ENCODE results near the gene C9orf40. TPM values are rescaled to one million over a fixed set of nuclear protein-coding genes. Genes with fewer than 3 reads are reported as not detected.
A peak's percentile ranks its signal among the peaks of the same experiment; 100 is the strongest.

Gene C9orf40
- total RNA-seq, 1 experiment from 2014 or later = 12.8 TPM

- no peak overlapping the region for H3K27ac ChIP-seq (ENCODE audit: low read depth, low read length)
- intact Hi-C loops (cut with micrococcal nuclease) = no loop called here
- H3K36me3 ChIP-seq (ENCODE audit: control insufficient read depth in 1 of 2, insufficient read depth in 2 of 2, low read length in 2 of 2) = no peaks in the 10 kb centered on the region
- TF ChIP-seq TCF7L2 (IDR thresholded peaks at IDR 0.05; ENCODE audit: borderline replicate concordance, extremely low read depth, insufficient read depth, insufficient read length) = no peak
- TF ChIP-seq POLR2A (IDR thresholded peaks at IDR 0.05; ENCODE audit: borderline replicate concordance, extremely low read depth, insufficient read depth, insufficient read length) = no peak
- TF ChIP-seq SRF (IDR thresholded peaks at IDR 0.05; ENCODE audit: low read depth) = no peak
- no peak for TF ChIP-seq ATF3 (IDR thresholded peaks at IDR 0.05)
- no peak for TF ChIP-seq FOSL1 (IDR thresholded peaks at IDR 0.05; ENCODE audit: low read depth)
- H3K79me2 ChIP-seq (ENCODE audit: insufficient read depth, low read length) = no peaks in the 10 kb centered on the region
- peak overlapping the region; percentile 22 for H2AFZ ChIP-seq (ENCODE audit: low read depth, low read length, poor library complexity, severe bottlenecking)
- H3K27me3 ChIP-seq (ENCODE audit: insufficient read depth, low read length) = no peaks in the 10 kb centered on the region
- no peaks in the 10 kb centered on the region for H3K9me3 ChIP-seq (ENCODE audit: control insufficient read depth in 1 of 2, insufficient read depth in 1 of 2, low read depth in 1 of 2, low read length in 2 of 2)
- H3K9ac ChIP-seq (ENCODE audit: low read length) = no peak overlapping the region
- 0 out of 2 replicates have a peak, but pooled peaks cover 4% of the 10 kb centered on the region for H3K9me2 ChIP-seq (ENCODE audit: insufficient read depth)
- ChIA-PET CTCF (no interaction called here), RAD21 (ENCODE audit: low non-redundant PET in 1 of 2, low total read pairs in 2 of 2, uncharacterized antibody in 2 of 2, unreplicated experiment in 2 of 2) (no interaction called here), POLR2A (no interaction called here)
- no TSS peak for BruUV-seq (replicated peaks)
- H4K20me1 ChIP-seq (ENCODE audit: insufficient read depth) = no peaks in the 10 kb centered on the region
- H3K4me3 ChIP-seq (replicated peaks in 1 of 2; ENCODE audit: low read depth in 1 of 2, low read length in 2 of 2) = no peak overlapping the region
- no peak for DNase-seq (ENCODE audit: low read depth, low spot score)
- no peak for ATAC-seq
- H3K4me1 ChIP-seq (ENCODE audit: control insufficient read depth in 1 of 2, insufficient read depth in 2 of 2, low read length in 2 of 2) = no peaks in the 10 kb centered on the region
- no peak overlapping the region for H3K4me2 ChIP-seq (ENCODE audit: low read length)
These were observed 31.6 kb downstream of the C9orf40 start for GRCh38 chr9:74920944-74921626.

GRCh38 chr9:74910036-74910435, 42.7 kb downstream of the C9orf40 start:
- Histone ChIP-seq H3K9ac (ENCODE audit: low read length) (no peak overlapping the region), H3K27ac (ENCODE audit: low read depth, low read length) (no peak overlapping the region), H3K9me2 (ENCODE audit: insufficient read depth) (no peaks in the 10 kb centered on the region), H4K20me1 (ENCODE audit: insufficient read depth) (no peaks in the 10 kb centered on the region), H2AFZ (ENCODE audit: low read depth, low read length, poor library complexity, severe bottlenecking) (no peak overlapping the region), H3K9me3 (ENCODE audit: control insufficient read depth in 1 of 2, insufficient read depth in 1 of 2, low read depth in 1 of 2, low read length in 2 of 2) (no peaks in the 10 kb centered on the region), H3K4me2 (ENCODE audit: low read length) (no peak overlapping the region), H3K27me3 (ENCODE audit: insufficient read depth, low read length) (no peaks in the 10 kb centered on the region), H3K79me2 (ENCODE audit: insufficient read depth, low read length) (no peaks in the 10 kb centered on the region), H3K4me3 (replicated peaks in 1 of 2; ENCODE audit: low read depth in 1 of 2, low read length in 2 of 2) (no peak overlapping the region), H3K36me3 (ENCODE audit: control insufficient read depth in 1 of 2, insufficient read depth in 2 of 2, low read length in 2 of 2) (no peaks in the 10 kb centered on the region), H3K4me1 (ENCODE audit: control insufficient read depth in 1 of 2, insufficient read depth in 2 of 2, low read length in 2 of 2) (no peaks in the 10 kb centered on the region)
- ATAC-seq (0 out of 2 replicates have a peak, but pooled peaks have one; percentile 52), DNase-seq (ENCODE audit: low read depth, low spot score) (no peak)
- ChIA-PET CTCF (no interaction called here), RAD21 (ENCODE audit: low non-redundant PET in 1 of 2, low total read pairs in 2 of 2, uncharacterized antibody in 2 of 2, unreplicated experiment in 2 of 2) (no interaction called here), POLR2A (no interaction called here)
- intact Hi-C loops (cut with micrococcal nuclease) = no loop called here
- BruUV-seq (replicated peaks) = no TSS peak
- TF ChIP-seq ELF1 (IDR thresholded peaks at IDR 0.05; ENCODE audit: borderline replicate concordance, low read depth) (no peak), REST (IDR thresholded peaks at IDR 0.05; ENCODE audit: low read depth) (no peak), CTCF (IDR thresholded peaks at IDR 0.05 in 2 of 3, conservative IDR thresholded peaks at IDR 0.05 in 1 of 3; ENCODE audit: borderline replicate concordance in 1 of 3, insufficient read depth in 1 of 3, low read depth in 2 of 3, low read length in 2 of 3) (no peak), ATF3 (IDR thresholded peaks at IDR 0.05) (no peak), EZH2 (IDR thresholded peaks at IDR 0.05) (no peak), TCF7L2 (IDR thresholded peaks at IDR 0.05; ENCODE audit: borderline replicate concordance, extremely low read depth, insufficient read depth, insufficient read length) (no peak), EGR1 (IDR thresholded peaks at IDR 0.05; ENCODE audit: low read depth) (no peak), POLR2A (IDR thresholded peaks at IDR 0.05; ENCODE audit: borderline replicate concordance, extremely low read depth, insufficient read depth, insufficient read length) (no peak), SRF (IDR thresholded peaks at IDR 0.05; ENCODE audit: low read depth) (no peak), CBX3 (IDR thresholded peaks at IDR 0.05; ENCODE audit: low read depth) (no peak), YY1 (IDR thresholded peaks at IDR 0.05; ENCODE audit: extremely low read depth, insufficient replicate concordance, low read depth, low read length) (no peak), CEBPB (IDR thresholded peaks at IDR 0.05; ENCODE audit: low read depth) (no peak)

All from HCT116 (cell line).